ENCODE results near the gene INPP5A.
"Not testable (repeated sequence)": the region's sequence is repeated elsewhere in the genome, so short reads cannot be mapped to it uniquely, and the experiment has no call there.

The INPP5A gene

DNA sequence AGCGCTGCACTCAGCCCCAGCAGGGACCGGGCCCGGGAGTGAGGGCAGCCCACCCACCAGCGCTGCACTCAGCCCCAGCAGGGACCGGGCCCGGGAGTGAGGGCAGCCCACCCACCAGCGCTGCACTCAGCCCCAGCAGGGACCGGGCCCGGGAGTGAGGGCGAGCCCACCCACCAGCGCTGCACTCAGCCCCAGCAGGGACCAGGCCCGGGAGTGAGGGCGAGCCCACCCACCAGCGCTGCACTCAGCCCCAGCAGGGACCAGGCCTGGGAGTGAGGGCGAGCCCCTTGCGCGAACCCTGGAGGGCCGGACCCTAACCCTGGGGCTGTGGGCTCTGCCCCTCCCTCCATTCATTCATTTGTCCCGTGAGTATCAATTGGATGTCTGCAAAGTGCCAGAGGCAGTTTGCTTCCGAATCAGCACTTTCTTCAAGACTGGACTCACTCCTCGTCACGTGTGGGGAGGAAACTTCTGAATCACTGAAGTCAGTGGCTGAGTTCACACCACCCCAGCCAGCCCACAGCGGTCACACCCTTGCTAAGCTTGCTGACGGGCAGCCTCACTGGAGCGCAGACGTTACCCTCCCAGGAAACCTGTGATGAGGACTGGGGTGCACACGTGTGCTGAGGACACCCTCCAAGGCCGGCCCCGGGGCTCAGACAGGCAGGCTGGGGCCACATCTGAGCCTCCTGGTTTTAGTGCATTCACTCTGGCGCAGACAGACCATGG is 205.8 kb downstream of the INPP5A start:
- not testable (repeated sequence) for DNase-seq (ENCODE audit: low spot score)

- no peak for DNase-seq (ENCODE audit: low spot score)
Measured at GRCh38 chr10:132743925-132744490, 206.4 kb downstream of the INPP5A start.

- DNase-seq (ENCODE audit: low spot score), result no peak
Measured at GRCh38 chr10:132744839-132745238, 207.3 kb downstream of the INPP5A start.

DNA sequence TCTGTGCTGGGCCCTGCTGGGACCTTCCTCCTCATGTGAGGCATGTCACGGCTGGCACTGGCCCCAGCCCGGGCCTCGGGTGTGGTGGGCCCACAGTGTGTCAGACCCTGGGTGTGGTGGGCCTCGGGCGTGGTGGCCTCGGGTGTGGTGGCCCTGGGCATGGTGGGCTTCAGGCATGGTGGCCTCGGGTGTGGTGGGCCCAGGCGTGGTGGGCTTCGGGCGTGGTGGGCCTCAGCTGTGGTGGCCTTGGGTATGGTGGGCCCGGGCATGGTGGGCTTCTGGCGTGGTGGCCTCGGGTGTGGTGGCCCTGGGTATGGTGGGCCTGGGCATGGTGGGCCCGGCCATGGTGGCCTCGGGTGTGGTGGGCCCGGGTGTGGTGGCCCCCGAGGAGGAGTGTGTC is 207.9 kb downstream of the INPP5A start:
- no peak for DNase-seq (ENCODE audit: low spot score)

DNA sequence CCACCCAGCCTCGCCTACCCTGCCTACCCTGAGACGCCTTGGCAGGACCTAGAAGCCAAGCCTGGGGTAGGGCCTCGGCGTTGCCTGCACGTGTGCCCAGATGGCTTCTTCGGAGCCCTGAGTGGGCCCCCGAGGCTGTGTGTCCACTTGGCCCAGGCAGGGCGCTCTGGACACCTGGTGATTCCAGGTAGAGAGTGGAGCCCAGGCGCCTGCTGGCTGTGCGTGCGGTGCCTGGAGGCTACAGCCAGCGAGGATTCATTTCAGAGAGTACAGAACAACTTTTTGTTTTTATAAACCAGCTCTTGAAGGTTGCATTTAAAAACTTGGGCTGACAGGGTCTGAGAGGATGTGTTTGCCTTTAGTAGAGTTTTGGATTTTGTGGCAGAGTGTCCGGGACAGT is 208.4 kb downstream of the INPP5A start:
- DNase-seq (ENCODE audit: low spot score), result no peak

GRCh38 chr10:132746386-132746785 is 208.8 kb downstream of the INPP5A start:
- no peak for DNase-seq (ENCODE audit: low spot score)

GRCh38 chr10:132746801-132747625 is 209.4 kb downstream of the INPP5A start:
- DNase-seq (ENCODE audit: low spot score), result no peak

DNA sequence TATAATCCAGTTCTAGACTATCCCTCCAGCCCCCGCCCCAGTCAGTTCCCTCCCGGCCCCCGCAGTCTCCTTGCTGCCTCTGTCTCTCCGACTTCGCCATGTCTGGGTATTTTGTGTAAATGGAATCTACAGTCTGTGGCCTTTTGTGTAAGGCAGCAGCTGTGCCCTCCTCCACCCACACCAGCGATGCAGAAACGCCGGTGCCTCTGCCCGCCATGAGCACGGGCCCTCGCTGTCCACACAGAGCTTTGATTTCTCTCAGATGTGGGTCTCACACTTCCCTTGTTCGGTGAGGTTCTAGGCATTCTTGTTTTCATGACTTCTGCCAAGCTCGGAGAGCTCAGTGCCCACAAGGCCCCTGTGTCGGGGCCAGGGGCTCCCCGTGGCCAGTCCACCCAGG is 210.5 kb downstream of the INPP5A start:
- DNase-seq (ENCODE audit: low spot score), result no peak

- DNase-seq (ENCODE audit: low spot score), result no peak
Measured at GRCh38 chr10:132748545-132749370, 211.2 kb downstream of the INPP5A start.

DNA sequence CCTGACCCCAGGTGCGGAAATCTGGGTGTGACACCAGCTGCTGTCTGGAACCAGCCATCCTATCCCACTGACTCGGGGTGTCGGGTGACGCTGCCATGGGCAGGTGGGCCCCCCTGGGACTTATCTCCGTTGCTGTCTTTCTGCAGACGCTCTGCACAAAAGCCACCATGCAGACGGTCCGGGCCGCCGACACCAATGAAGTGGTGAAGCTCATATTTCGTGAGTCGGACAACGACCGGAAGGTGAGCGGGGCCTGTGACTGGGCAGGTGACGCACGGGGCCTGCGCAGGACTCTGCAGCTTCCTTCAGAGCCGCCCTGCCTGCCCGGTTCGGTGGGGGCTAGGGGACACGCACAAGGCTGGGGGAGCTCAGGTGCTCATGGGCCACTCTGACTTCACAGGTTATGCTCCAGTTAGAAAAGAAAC is 211.8 kb downstream of the INPP5A start:
- no peak for DNase-seq (ENCODE audit: low spot score)

DNA sequence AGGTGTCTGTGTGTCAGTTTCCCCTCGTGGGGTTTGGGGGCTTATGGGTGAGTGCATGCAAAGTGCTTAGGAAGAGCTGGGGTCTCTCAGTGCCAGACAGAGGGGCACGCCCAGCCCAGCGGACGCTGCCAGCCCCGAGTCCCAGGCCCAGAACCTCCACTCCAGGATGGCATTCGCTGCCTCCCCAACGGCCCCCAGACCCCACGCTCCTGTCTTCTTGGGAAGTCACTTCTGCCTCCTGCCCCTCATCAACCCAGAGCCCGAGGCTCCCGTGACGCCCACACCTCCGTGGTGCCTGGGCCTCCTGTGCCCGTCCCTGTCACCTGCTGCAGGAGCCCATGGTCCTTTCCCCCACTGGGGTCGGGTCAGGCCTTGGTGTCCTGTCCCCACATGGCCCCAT is 213.3 kb downstream of the INPP5A start:
- no peak for DNase-seq (ENCODE audit: low spot score)

- DNase-seq (ENCODE audit: low spot score), result no peak
Measured at GRCh38 chr10:132752378-132752777, 214.8 kb downstream of the INPP5A start.

GRCh38 chr10:132752961-132753360 is 215.4 kb downstream of the INPP5A start:
- DNase-seq (ENCODE audit: low spot score), result no peak

- DNase-seq (ENCODE audit: low spot score), result no peak
Measured at GRCh38 chr10:132753596-132753995, 216.0 kb downstream of the INPP5A start.

- no peak for DNase-seq (ENCODE audit: low spot score)
Measured at GRCh38 chr10:132754071-132754470, 216.5 kb downstream of the INPP5A start.

GRCh38 chr10:132755166-132755711 is 217.7 kb downstream of the INPP5A start:
- no peak for DNase-seq (ENCODE audit: low spot score)

DNA sequence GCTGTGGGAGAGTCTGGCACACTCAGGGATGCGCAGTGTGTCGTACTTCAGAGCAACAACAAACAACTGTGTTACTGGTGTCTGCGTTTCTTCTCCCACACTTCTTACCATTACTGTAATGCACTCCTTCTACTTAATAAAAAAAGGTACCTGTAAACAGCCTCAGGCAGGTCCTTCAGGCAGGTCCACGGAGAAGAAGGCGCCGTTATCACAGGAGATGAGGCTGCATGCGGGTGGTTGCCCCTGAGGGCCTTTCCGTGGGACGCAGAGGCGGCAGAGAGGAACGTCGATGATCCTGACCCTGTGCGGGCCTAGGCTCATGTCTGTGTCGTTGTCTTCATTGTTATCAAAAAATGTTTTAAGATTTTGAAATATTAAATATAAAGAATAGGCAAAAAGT is 219.0 kb downstream of the INPP5A start:
- no peak for DNase-seq (ENCODE audit: low spot score)

GRCh38 chr10:132757171-132757570 is 219.6 kb downstream of the INPP5A start:
- no peak for DNase-seq (ENCODE audit: low spot score)

GRCh38 chr10:132758865-132759264 is 221.3 kb downstream of the INPP5A start:
- no peak for DNase-seq (ENCODE audit: low spot score)

DNA sequence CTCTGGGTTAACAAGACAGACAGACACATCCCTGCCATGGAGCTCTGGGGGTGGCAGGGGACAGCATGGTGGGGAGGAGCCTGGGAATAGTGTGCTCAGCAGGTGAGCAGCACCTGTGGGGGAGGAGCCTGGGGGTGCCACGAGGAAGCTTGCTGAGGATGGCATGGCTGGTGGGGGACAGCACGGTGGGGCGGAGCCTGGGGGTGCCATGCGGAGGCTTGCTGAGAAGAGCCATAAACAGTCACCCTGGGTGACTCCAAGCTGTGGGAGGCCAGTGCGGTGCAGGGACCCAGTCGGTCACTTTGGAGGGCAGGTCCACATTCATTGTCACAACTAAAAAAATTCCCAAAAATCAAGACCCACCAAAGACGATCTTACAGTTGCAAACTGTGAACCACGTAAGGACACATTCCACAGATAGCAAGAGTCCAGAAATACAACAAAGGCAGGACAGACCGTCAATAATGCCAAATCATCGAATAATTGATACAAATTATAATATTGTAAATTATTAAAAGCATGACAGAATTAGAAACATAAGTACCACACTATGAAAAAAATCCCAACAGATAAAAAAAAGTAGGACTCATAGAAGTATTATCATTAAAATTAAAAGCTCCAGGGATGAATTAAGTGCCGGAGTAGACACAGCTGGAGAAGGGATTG is 223.9 kb downstream of the INPP5A start:
- no peak for DNase-seq (ENCODE audit: low spot score)

DNA sequence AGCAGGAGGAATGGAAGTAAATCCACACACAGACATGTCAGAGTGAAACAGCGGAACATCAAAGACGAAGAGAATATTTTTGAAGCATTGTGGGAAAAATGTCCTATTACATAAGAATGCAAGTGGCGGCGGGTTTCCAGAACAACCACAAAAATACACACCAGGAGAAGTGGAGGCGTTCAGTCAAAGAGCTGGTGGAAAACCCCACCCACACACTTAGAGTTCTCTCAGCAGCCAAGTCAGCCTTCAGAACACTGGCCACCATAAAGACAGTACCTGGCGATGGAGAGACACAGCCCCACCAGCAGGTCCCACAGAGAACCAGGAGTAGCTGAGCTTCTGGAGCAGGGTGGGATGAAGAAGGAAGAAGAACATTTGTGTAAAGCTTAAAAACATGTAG is 224.7 kb downstream of the INPP5A start:
- DNase-seq (ENCODE audit: low spot score), result no peak

Data from left forelimb (tissue), 1 donor.